T-cell (primary cell): ENCODE data around the gene GNG7. TPM values are rescaled to one million over a fixed set of nuclear protein-coding genes. Genes with fewer than 3 reads are reported as not detected.
"Not testable (repeated sequence)": the region's sequence is repeated elsewhere in the genome, so short reads cannot be mapped to it uniquely, and the experiment has no call there.

Experiments used
- ATAC-seq, 4 experiments: fragments of 200-7000 bp in 3 of 4; fragments of 150-1000 bp in 1 of 4; cut with Tn5 transposase; replicated peaks in 1 of 4; 1 replicate in 3 of 4; 2 replicates in 1 of 4; pipeline ENCODE4 v1.10.0; 2021; ENCODE audit warnings: moderate library complexity in 3 of 4, mild to moderate bottlenecking in 2 of 4, moderate number of reproducible peaks in 1 of 4
- CTCF ChIA-PET, 2 donors: fragments of 300-600 bp; sonication (Branson Sonifier 250); formaldehyde crosslinking; loops; one replicate each; lab custom pipeline; 2022; ENCODE audit warnings: antibody characterized with exemption in 2 of 2; lab: Charles Lee
- POLR2A ChIA-PET, 2 donors: fragments of 300-600 bp; sonication (Branson Sonifier 250); formaldehyde crosslinking; loops; one replicate each; lab custom pipeline; 2022; ENCODE audit warnings: antibody characterized with exemption in 2 of 2; lab: Charles Lee
- DNase-seq, 35 experiments: peaks; one replicate each; pipeline versions ENCODE4 v3.0.0 to v3.0.0-alpha.2; 2013 to 2023
- H3K27ac ChIP-seq: one replicate; pipeline ENCODE4 v1.5.1; 2013; ENCODE audit warnings: low read length
- H3K27me3 ChIP-seq, 2 experiments: replicated peaks in 1 of 2; 1 replicate in 1 of 2; 2 replicates in 1 of 2; pipeline versions ENCODE4 v1.6.1 to v1.7.0; 2013; ENCODE audit warnings: low read length in 1 of 2, mixed read lengths in 1 of 2; ENCODE audit not compliant: control insufficient read depth in 2 of 2, insufficient read depth in 2 of 2; ENCODE audit errors: extremely low read depth in 1 of 2
- H3K36me3 ChIP-seq, 2 donors: 1 replicate in 1 of 2; 2 replicates in 1 of 2; pipeline versions ENCODE4 v1.6.1 to v1.7.0; 2013; ENCODE audit warnings: low read length in 1 of 2; ENCODE audit not compliant: control insufficient read depth in 2 of 2, insufficient read depth in 1 of 2; ENCODE audit errors: extremely low read depth in 1 of 2
- H3K4me1 ChIP-seq, 2 experiments: 1 replicate in 1 of 2; 2 replicates in 1 of 2; pipeline versions ENCODE4 v1.6.1 to v1.7.0; 2013; ENCODE audit warnings: low read length in 2 of 2, mixed read lengths in 1 of 2; ENCODE audit not compliant: insufficient read depth in 2 of 2, control insufficient read depth in 1 of 2; ENCODE audit errors: extremely low read depth in 1 of 2
- H3K4me3 ChIP-seq, 2 donors: 1 replicate in 1 of 2; 2 replicates in 1 of 2; pipeline versions ENCODE4 v1.5.1 to v1.7.0; 2013; ENCODE audit warnings: mild to moderate bottlenecking in 2 of 2, low read length in 1 of 2, moderate library complexity in 1 of 2; ENCODE audit not compliant: control insufficient read depth in 1 of 2; ENCODE audit errors: extremely low read depth in 1 of 2
- H3K9me3 ChIP-seq: 2 replicates; pipeline ENCODE4 v1.7.0; 2013
- H3K27ac Mint-ChIP-seq, 2 donors: one replicate each; pipeline ENCODE4 v1.8.0; 2020 to 2021; ENCODE audit warnings: mild to moderate bottlenecking in 2 of 2, mixed read lengths in 2 of 2
- H3K27me3 Mint-ChIP-seq, 2 donors: one replicate each; pipeline ENCODE4 v1.8.0; 2021 to 2022; ENCODE audit warnings: mixed read lengths in 2 of 2
- H3K36me3 Mint-ChIP-seq: one replicate; pipeline ENCODE4 v1.8.0; 2021; ENCODE audit warnings: mixed read lengths
- H3K4me1 Mint-ChIP-seq, 3 donors: one replicate each; pipeline ENCODE4 v1.8.0; 2020 to 2022; ENCODE audit warnings: mixed read lengths in 3 of 3, mild to moderate bottlenecking in 1 of 3
- H3K4me3 Mint-ChIP-seq, 3 donors: one replicate each; pipeline ENCODE4 v1.8.0; 2020 to 2022; ENCODE audit warnings: mild to moderate bottlenecking in 3 of 3, mixed read lengths in 3 of 3, moderate library complexity in 3 of 3
- H3K9me3 Mint-ChIP-seq, 3 donors: one replicate each; pipeline ENCODE4 v1.8.0; 2020 to 2022; ENCODE audit warnings: mixed read lengths in 3 of 3
- WGBS: methylation state at CpG from one replicate; pipeline ENCODE4 v1.1.5; 2013; ENCODE audit warnings: missing lambda C conversion rate; ENCODE audit not compliant: insufficient coverage; 5-methylcytosine and 5-hydroxymethylcytosine counted together
- total RNA-seq, 35 experiments: library from RNA in 6 of 35; stranded (reverse) in 6 of 35; fragments of 120-200 nt in 1 of 35; gene quantifications; one replicate each; pipeline versions ENCODE4 v1.2.1 to v1.2.4 and lab custom pipeline; 2013 to 2026

GNG7 gene
- total RNA-seq, 5 donors from 2014 or later (not counting 1 experiment from before 2014, with no cell fraction given) = 4.5 to 7.2 (median 5.7) TPM

GRCh38 chr19:2518856-2519255 is 183.6 kb downstream of the GNG7 start:
- H3K27ac ChIP-seq, POLR2A ChIA-PET, H3K9me3 Mint-ChIP-seq, H3K36me3 Mint-ChIP-seq, H3K27me3 Mint-ChIP-seq, ATAC-seq, H3K4me3 ChIP-seq, H3K36me3 ChIP-seq, H3K4me1 Mint-ChIP-seq, H3K27ac Mint-ChIP-seq, CTCF ChIA-PET, DNase-seq, H3K9me3 ChIP-seq, H3K27me3 ChIP-seq: not testable (repeated sequence)
- 96% methylated on average over 4 of the region's 11 CpGs for whole genome bisulfite sequencing
- peak overlapping the region in 1 of 3 donors; percentile 31 for H3K4me3 Mint-ChIP-seq
- peaks cover 0 to 12% of the 10 kb centered on the region in 2 experiments for H3K4me1 ChIP-seq

GRCh38 chr19:2517881-2518601 is 184.5 kb downstream of the GNG7 start:
- CTCF ChIA-PET = no interaction called here
- DNase-seq = peak in 5 of 35 experiments; percentile 18 to 49 (median 35)
- WGBS = 38% methylated on average over 33 of the region's 35 CpGs

GRCh38 chr19:2516727-2517126 is 185.8 kb downstream of the GNG7 start:
- DNase-seq = no peak
- Mint-ChIP-seq H3K27ac (no peak overlapping the region), H3K4me3 (no peak overlapping the region), H3K36me3 (no peaks in the 10 kb centered on the region), H3K27me3 (no peaks in the 10 kb centered on the region), H3K4me1 (peaks cover 0 to 9% (median 5%) of the 10 kb centered on the region in 3 donors), H3K9me3 (no peaks in the 10 kb centered on the region)
- H3K4me3 ChIP-seq = no peak overlapping the region
- POLR2A ChIA-PET = interaction anchor here in 1 of 2 donors (0.6 kb wide), 1 partner anchor 10 kb away, joined by 3 read pairs; no protein-coding TSS in a partner anchor
- no peaks in the 10 kb centered on the region for H3K9me3 ChIP-seq
- H3K27me3 ChIP-seq = peaks cover 0 to 24% of the 10 kb centered on the region in 2 experiments
- H3K36me3 ChIP-seq = peaks cover 0 to 2% of the 10 kb centered on the region in 2 donors
- WGBS = 91% methylated on average over 16 of the region's 18 CpGs
- peaks cover 0 to 12% of the 10 kb centered on the region in 2 experiments for H3K4me1 ChIP-seq
- ATAC-seq = no peak
- no peak overlapping the region for H3K27ac ChIP-seq
- CTCF ChIA-PET = no interaction called here

More at GRCh38 chr19:2517881-2518601, 184.5 kb downstream of the GNG7 start:
- H3K9me3 ChIP-seq = no peaks in the 10 kb centered on the region
- Mint-ChIP-seq H3K36me3 (no peaks in the 10 kb centered on the region), H3K27ac (no peak overlapping the region), H3K4me3 (peak overlapping the region in 2 of 3 donors; percentile 6 to 31), H3K27me3 (no peaks in the 10 kb centered on the region), H3K9me3 (no peaks in the 10 kb centered on the region), H3K4me1 (peaks cover 0 to 9% (median 5%) of the 10 kb centered on the region in 3 donors)
- POLR2A ChIA-PET = no interaction called here
- no peak overlapping the region for H3K27ac ChIP-seq
- H3K4me1 ChIP-seq = peaks cover 0 to 12% of the 10 kb centered on the region in 2 experiments
- H3K4me3 ChIP-seq = no peak overlapping the region
- peak; percentile 45 to 59 (median 56) for ATAC-seq
- H3K27me3 ChIP-seq = peaks cover 0 to 14% of the 10 kb centered on the region in 2 experiments
- peaks cover 0 to 2% of the 10 kb centered on the region in 2 donors for H3K36me3 ChIP-seq

- 91% methylated on average over 13 of the region's 16 CpGs for WGBS
- no peaks in the 10 kb centered on the region for H3K27me3 Mint-ChIP-seq
- CTCF ChIA-PET = interaction anchor here in 1 of 2 donors (0.7 kb wide), 1 partner anchor 133 kb away, joined by 3 read pairs; no protein-coding TSS in a partner anchor
- no peaks in the 10 kb centered on the region for H3K36me3 Mint-ChIP-seq
- no peak overlapping the region for H3K4me3 ChIP-seq
- POLR2A ChIA-PET = interaction anchor here in 1 of 2 donors (0.7 kb wide), 1 partner anchor 1471 kb away, joined by 3 read pairs; no protein-coding TSS in a partner anchor
- H3K4me1 ChIP-seq = peaks cover 0 to 12% of the 10 kb centered on the region in 2 experiments
- H3K27ac Mint-ChIP-seq = no peak overlapping the region
- H3K27me3 ChIP-seq = peaks cover 0 to 28% of the 10 kb centered on the region in 2 experiments
- no peak overlapping the region for H3K27ac ChIP-seq
- no peak overlapping the region for H3K4me3 Mint-ChIP-seq
- no peak for ATAC-seq
- H3K9me3 Mint-ChIP-seq = no peaks in the 10 kb centered on the region
- H3K4me1 Mint-ChIP-seq = peaks cover 0 to 9% (median 5%) of the 10 kb centered on the region in 3 donors
- DNase-seq = no peak
- peaks cover 0 to 2% of the 10 kb centered on the region in 2 donors for H3K36me3 ChIP-seq
- no peaks in the 10 kb centered on the region for H3K9me3 ChIP-seq
Observed at GRCh38 chr19:2514981-2515518, 187.4 kb downstream of the GNG7 start.

GRCh38 chr19:2512523-2513431 is 189.7 kb downstream of the GNG7 start:
- H3K9me3 ChIP-seq = no peaks in the 10 kb centered on the region
- DNase-seq (no peak), ATAC-seq (no peak)
- Mint-ChIP-seq H3K36me3 (no peaks in the 10 kb centered on the region), H3K4me1 (peaks cover 4 to 5% (median 5%) of the 10 kb centered on the region in 3 donors), H3K4me3 (no peak overlapping the region), H3K27ac (no peak overlapping the region), H3K27me3 (peaks cover 0 to 3% of the 10 kb centered on the region in 2 donors), H3K9me3 (no peaks in the 10 kb centered on the region)
- no peak overlapping the region for H3K27ac ChIP-seq
- 88% methylated on average over 30 of the region's 41 CpGs for WGBS
- peaks cover 0 to 2% of the 10 kb centered on the region in 2 experiments for H3K4me1 ChIP-seq
- H3K27me3 ChIP-seq = peaks cover 0 to 20% of the 10 kb centered on the region in 2 experiments
- POLR2A ChIA-PET = no interaction called here
- peaks cover 0 to 2% of the 10 kb centered on the region in 2 donors for H3K36me3 ChIP-seq
- CTCF ChIA-PET = interaction anchor here in 1 of 2 donors (0.6 kb wide), 1 partner anchor 40 kb away, joined by 3 read pairs; no protein-coding TSS in a partner anchor
- no peak overlapping the region for H3K4me3 ChIP-seq
